Smooth muscle cell (in vitro differentiated cells): ENCODE results near the gene PTF1A. TPM values are rescaled to one million over a fixed set of nuclear protein-coding genes. Genes with fewer than 3 reads are reported as not detected.

Experiments used
- DNase-seq: peaks from one replicate; lab custom pipeline; 2025; ENCODE audit not compliant: unreplicated experiment; lab: John Stamatoyannopoulos, UW
- H2AFZ ChIP-seq: fragments of 200-600 bp; sonication (generic); 2 replicates; pipeline ENCODE4 v1.6.0; 2016; ENCODE audit warnings: antibody characterized with exemption, low read depth, mild to moderate bottlenecking
- H3F3A ChIP-seq: fragments of 200-600 bp; sonication (generic); 2 replicates; pipeline ENCODE4 v1.6.0; 2017; ENCODE audit warnings: antibody characterized with exemption, low read depth
- H3K27ac ChIP-seq: fragments of 200-600 bp; sonication (generic); 2 replicates; pipeline ENCODE4 v1.5.1; 2016; ENCODE audit warnings: low read depth, mild to moderate bottlenecking
- H3K27me3 ChIP-seq: fragments of 200-600 bp; sonication (generic); 2 replicates; pipeline ENCODE4 v1.6.1; 2016; ENCODE audit warnings: low read depth, mild to moderate bottlenecking
- H3K36me3 ChIP-seq: fragments of 200-600 bp; sonication (generic); 2 replicates; pipeline ENCODE4 v1.5.1; 2016; ENCODE audit warnings: low read depth
- H3K4me1 ChIP-seq: fragments of 200-600 bp; sonication (generic); 2 replicates; pipeline ENCODE4 v1.5.1; 2016; ENCODE audit warnings: low read depth
- H3K4me2 ChIP-seq: fragments of 200-600 bp; sonication (generic); 2 replicates; pipeline ENCODE4 v1.6.0; 2016; ENCODE audit warnings: mild to moderate bottlenecking
- H3K4me3 ChIP-seq: fragments of 200-600 bp; sonication (generic); 2 replicates; pipeline ENCODE4 v1.5.1; 2016; ENCODE audit warnings: mild to moderate bottlenecking
- H3K79me2 ChIP-seq: fragments of 200-600 bp; sonication (generic); 2 replicates; pipeline ENCODE4 v1.6.0; 2016; ENCODE audit warnings: low read depth, mild to moderate bottlenecking
- H3K9ac ChIP-seq: fragments of 200-600 bp; sonication (generic); 2 replicates; pipeline ENCODE4 v1.6.0; 2016; ENCODE audit warnings: low read depth
- H3K9me3 ChIP-seq: fragments of 200-600 bp; sonication (generic); replicated peaks from 2 replicates; pipeline ENCODE4 v1.5.1; 2016; ENCODE audit warnings: low read depth
- H4K20me1 ChIP-seq: fragments of 200-600 bp; sonication (generic); 2 replicates; pipeline ENCODE4 v1.6.0; 2016; ENCODE audit warnings: low read depth
- WGBS: methylation state at CpG from one replicate; pipeline ENCODE4 v1.1.7; 2016; ENCODE audit warnings: low lambda C conversion rate; 5-methylcytosine and 5-hydroxymethylcytosine counted together
- polyA plus RNA-seq: library from polyadenylated mRNA; unstranded; fragments of >200 nt; fragmentation: Nextera tagmentation; extraction: Ambion mirVana; gene quantifications from 2 replicates; pipeline ENCODE4 v1.2.1, GENCODE V29; 2016
- total RNA-seq: library from RNA; depleted of rRNA; stranded (reverse); fragments of >200 nt; gene quantifications from 2 replicates; pipeline ENCODE4 v1.2.3, GENCODE V29; 2014
- TF ChIP-seq, protein P1 (sequence below): fragments of 200-600 bp; sonication (generic); IDR thresholded peaks from 2 replicates; pipeline ENCODE4 v1.5.1; 2017; ENCODE audit warnings: borderline replicate concordance, mild to moderate bottlenecking, antibody characterized with exemption; ENCODE audit not compliant: insufficient read depth, poor library complexity, severe bottlenecking

Gene PTF1A
- total and polyA plus RNA-seq, 2 experiments from 2014 or later, result 0.17 TPM; not detected in 1

- Histone ChIP-seq H3K9me3 (no peaks in the 10 kb centered on the region), H3K27me3 (peaks cover 100% of the 10 kb centered on the region)
- WGBS, result 8% methylated on average over 29 of the region's 30 CpGs
Measured at GRCh38 chr10:23199768-23200511, 7.8 kb downstream of the PTF1A start.

GRCh38 chr10:23200586-23200985 is 8.5 kb downstream of the PTF1A start:
- no peaks in the 10 kb centered on the region for H4K20me1 ChIP-seq
- no peak overlapping the region for H3K9ac ChIP-seq
- 20% methylated on average over 12 of the region's 12 CpGs for WGBS
- H3F3A ChIP-seq, result no peaks in the 10 kb centered on the region
- peaks cover 15% of the 10 kb centered on the region for H3K4me1 ChIP-seq
- no peaks in the 10 kb centered on the region for H3K36me3 ChIP-seq
- TF ChIP-seq, protein P1, sequence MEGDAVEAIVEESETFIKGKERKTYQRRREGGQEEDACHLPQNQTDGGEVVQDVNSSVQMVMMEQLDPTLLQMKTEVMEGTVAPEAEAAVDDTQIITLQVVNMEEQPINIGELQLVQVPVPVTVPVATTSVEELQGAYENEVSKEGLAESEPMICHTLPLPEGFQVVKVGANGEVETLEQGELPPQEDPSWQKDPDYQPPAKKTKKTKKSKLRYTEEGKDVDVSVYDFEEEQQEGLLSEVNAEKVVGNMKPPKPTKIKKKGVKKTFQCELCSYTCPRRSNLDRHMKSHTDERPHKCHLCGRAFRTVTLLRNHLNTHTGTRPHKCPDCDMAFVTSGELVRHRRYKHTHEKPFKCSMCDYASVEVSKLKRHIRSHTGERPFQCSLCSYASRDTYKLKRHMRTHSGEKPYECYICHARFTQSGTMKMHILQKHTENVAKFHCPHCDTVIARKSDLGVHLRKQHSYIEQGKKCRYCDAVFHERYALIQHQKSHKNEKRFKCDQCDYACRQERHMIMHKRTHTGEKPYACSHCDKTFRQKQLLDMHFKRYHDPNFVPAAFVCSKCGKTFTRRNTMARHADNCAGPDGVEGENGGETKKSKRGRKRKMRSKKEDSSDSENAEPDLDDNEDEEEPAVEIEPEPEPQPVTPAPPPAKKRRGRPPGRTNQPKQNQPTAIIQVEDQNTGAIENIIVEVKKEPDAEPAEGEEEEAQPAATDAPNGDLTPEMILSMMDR, result no peak
- H2AFZ ChIP-seq, result no peak overlapping the region
- peaks cover 100% of the 10 kb centered on the region for H3K27me3 ChIP-seq
- H3K79me2 ChIP-seq, result no peaks in the 10 kb centered on the region
- H3K4me3 ChIP-seq, result no peak overlapping the region
- H3K9me3 ChIP-seq, result no peaks in the 10 kb centered on the region
- DNase-seq, result no peak
- no peak overlapping the region for H3K27ac ChIP-seq
- no peak overlapping the region for H3K4me2 ChIP-seq

More at GRCh38 chr10:23199768-23200511, 7.8 kb downstream of the PTF1A start:
- Histone ChIP-seq H3K9ac (no peak overlapping the region), H3K27ac (no peak overlapping the region), H3K4me3 (no peak overlapping the region), H3K79me2 (no peaks in the 10 kb centered on the region), H3K4me1 (peaks cover 17% of the 10 kb centered on the region), H3K36me3 (no peaks in the 10 kb centered on the region), H4K20me1 (no peaks in the 10 kb centered on the region), H3F3A (no peaks in the 10 kb centered on the region), H3K4me2 (no peak overlapping the region), H2AFZ (no peak overlapping the region)
- no peak for DNase-seq
- TF ChIP-seq, protein P1, result no peak

DNA sequence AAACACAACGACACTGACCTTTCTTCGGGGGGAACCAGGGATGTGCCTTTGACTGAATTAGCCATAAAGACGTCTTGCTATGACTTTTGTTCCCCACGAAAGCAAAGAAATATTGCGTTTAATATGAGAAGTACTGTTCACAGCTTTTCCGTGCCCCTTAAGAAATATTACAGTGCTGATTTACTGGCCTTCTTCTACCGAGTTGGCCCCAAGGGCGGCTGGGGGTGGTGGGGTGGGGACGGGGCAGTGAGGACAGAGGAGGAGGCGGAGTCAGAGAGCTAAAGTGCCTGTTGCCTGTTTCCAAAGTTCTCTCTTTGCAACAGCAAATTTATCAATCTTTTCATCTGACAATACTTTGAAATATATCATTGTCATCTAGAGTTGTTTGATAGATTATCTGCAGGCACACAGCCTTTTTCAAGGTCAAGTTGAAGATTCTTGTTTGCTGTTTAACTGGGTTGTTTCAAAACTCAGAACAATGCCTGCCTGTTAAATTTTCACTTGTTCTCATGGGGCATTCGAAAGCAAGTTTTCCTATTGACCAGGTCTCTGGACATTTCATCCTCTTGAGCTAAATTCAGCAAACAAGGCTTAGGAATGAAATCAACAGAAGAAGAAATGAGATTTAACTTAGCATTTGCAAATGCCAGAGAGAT is 9.0 kb downstream of the PTF1A start:
- no peak overlapping the region for H2AFZ ChIP-seq
- DNase-seq, result no peak
- peaks cover 100% of the 10 kb centered on the region for H3K27me3 ChIP-seq
- WGBS, result 15% methylated on average over 11 of the region's 11 CpGs
- TF ChIP-seq, protein P1, result no peak
- no peaks in the 10 kb centered on the region for H3K36me3 ChIP-seq
- H3K4me2 ChIP-seq, result no peak overlapping the region
- H3K9ac ChIP-seq, result no peak overlapping the region
- no peaks in the 10 kb centered on the region for H3F3A ChIP-seq
- H3K4me1 ChIP-seq, result peaks cover 15% of the 10 kb centered on the region
- no peaks in the 10 kb centered on the region for H3K79me2 ChIP-seq
- H3K9me3 ChIP-seq, result no peaks in the 10 kb centered on the region
- no peaks in the 10 kb centered on the region for H4K20me1 ChIP-seq
- H3K4me3 ChIP-seq, result no peak overlapping the region
- H3K27ac ChIP-seq, result no peak overlapping the region

GRCh38 chr10:23201837-23202236 is 9.7 kb downstream of the PTF1A start:
- Histone ChIP-seq H3K79me2 (no peaks in the 10 kb centered on the region), H3K27me3 (peaks cover 100% of the 10 kb centered on the region), H3K36me3 (no peaks in the 10 kb centered on the region), H4K20me1 (no peaks in the 10 kb centered on the region), H3K4me3 (no peak overlapping the region), H3K4me1 (peaks cover 15% of the 10 kb centered on the region), H3K27ac (no peak overlapping the region), H3K4me2 (no peak overlapping the region), H3K9me3 (no peaks in the 10 kb centered on the region), H2AFZ (no peak overlapping the region), H3F3A (no peaks in the 10 kb centered on the region), H3K9ac (no peak overlapping the region)
- WGBS, result 34% methylated on average over 4 of the region's 4 CpGs
- no peak for DNase-seq
- TF ChIP-seq, protein P1, result no peak
